Measurements from ENCODE around the gene ZMIZ1. TPM values are rescaled to one million over a fixed set of nuclear protein-coding genes. Genes with fewer than 3 reads are reported as not detected.

ZMIZ1 gene
- total and polyA plus RNA-seq, 8 donors = 63.1 to 87.2 (median 76.8) TPM

DNA sequence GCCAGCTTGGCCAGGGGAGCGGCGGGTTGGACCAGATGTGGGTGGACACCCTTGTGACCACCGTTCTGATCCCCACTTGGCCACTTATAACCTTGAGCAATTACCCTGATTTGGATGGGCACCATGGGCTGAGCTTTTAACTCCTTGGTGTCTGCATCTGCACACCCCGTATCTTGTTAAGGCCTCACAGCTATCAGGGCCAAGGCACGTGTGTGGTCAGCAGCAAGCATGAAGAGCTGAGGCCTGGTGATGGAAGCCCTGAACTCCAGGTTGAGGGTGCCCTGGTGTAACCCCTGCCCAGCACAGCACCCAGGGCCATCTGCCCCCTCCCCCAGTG, 89.2 kb downstream of the ZMIZ1 start:
- Histone ChIP-seq H3K4me3 (no peak overlapping the region), H3K4me1 (peaks cover 41 to 94% of the 10 kb centered on the region in 2 donors), H3K9me3 (no peaks in the 10 kb centered on the region), H3K36me3 (peaks cover 0 to 12% of the 10 kb centered on the region in 2 donors), H3K27ac (peak overlapping the region; percentile 70 to 81), H3K27me3 (no peaks in the 10 kb centered on the region)
- intact Hi-C loops (cut with DNase I) = no loop called here
- ATAC-seq = peak; percentile 51
- TF ChIP-seq, protein P1, sequence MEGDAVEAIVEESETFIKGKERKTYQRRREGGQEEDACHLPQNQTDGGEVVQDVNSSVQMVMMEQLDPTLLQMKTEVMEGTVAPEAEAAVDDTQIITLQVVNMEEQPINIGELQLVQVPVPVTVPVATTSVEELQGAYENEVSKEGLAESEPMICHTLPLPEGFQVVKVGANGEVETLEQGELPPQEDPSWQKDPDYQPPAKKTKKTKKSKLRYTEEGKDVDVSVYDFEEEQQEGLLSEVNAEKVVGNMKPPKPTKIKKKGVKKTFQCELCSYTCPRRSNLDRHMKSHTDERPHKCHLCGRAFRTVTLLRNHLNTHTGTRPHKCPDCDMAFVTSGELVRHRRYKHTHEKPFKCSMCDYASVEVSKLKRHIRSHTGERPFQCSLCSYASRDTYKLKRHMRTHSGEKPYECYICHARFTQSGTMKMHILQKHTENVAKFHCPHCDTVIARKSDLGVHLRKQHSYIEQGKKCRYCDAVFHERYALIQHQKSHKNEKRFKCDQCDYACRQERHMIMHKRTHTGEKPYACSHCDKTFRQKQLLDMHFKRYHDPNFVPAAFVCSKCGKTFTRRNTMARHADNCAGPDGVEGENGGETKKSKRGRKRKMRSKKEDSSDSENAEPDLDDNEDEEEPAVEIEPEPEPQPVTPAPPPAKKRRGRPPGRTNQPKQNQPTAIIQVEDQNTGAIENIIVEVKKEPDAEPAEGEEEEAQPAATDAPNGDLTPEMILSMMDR (IDR thresholded peaks at IDR 0.05) = no peak
- DNase-seq = no peak

DNA sequence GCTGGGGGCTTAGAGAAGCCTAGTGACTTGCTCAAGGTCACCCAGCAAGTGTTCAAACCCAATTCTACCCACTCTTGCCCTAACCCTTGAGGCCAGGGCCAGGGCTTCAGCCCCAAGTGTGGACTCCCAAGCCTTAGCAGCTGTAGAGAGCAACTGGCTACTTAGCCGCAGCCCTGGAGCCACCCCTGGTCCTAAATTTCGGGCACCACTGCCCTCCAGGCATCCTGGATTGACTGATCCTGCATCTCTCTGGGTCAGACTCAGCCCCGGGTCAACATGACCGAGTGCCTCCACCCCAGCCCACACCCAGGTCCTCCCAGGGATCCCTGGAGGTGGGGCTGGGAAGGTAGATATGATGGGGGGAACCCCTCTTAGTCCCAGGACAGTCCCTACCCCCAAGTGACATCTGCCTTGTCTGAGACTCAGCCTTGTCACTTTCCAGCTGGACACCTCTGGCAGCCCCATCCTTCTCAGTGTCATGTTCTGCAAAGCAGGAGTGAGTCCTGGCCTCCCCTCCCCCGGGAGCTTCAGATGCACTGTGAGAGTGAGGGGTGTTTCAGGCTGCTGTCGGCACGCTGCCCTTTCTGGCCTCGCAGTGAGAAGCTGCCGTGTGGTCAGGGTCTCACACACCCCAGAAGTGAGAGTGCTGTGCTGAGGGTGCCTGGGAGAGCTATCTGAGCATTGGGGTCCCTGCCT, 89.8 kb downstream of the ZMIZ1 start:
- TF ChIP-seq, protein P1 (IDR thresholded peaks at IDR 0.05) = no peak
- intact Hi-C loops (cut with DNase I) = no loop called here
- peaks cover 0 to 17% of the 10 kb centered on the region in 2 donors for H3K36me3 ChIP-seq
- H3K9me3 ChIP-seq = no peaks in the 10 kb centered on the region
- H3K27me3 ChIP-seq = no peaks in the 10 kb centered on the region
- H3K27ac ChIP-seq = peak overlapping the region; percentile 70 to 81
- no peak for DNase-seq
- H3K4me3 ChIP-seq = no peak overlapping the region
- peaks cover 41 to 92% of the 10 kb centered on the region in 2 donors for H3K4me1 ChIP-seq
- ATAC-seq = no peak

DNA sequence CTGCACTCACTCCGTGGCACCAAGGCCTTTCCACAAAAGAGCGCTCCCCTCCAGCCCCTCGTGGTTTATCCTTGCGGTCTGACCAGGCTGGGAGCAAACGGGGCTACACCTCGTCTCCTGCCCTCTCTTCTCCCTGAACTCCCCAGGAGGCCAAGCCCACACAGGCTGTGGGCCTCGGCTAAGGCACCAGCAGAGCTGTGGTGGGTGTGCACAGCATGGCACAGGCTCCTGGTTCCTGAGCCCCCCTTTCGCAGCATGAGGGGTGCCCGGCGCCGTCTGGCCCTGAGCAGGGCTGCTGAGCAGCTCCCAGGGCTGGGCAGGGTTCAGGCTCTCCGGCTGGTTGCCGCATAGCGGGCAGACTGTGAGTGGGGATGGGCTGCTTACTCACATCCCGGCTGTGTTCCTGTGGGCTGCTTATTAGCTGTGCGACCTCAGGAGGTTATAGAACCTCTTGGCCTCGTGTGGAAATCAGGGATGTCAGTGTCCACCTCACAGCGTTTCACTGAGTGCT, 90.4 kb downstream of the ZMIZ1 start:
- H3K27ac ChIP-seq = peak overlapping the region; percentile 70 to 81

DNA sequence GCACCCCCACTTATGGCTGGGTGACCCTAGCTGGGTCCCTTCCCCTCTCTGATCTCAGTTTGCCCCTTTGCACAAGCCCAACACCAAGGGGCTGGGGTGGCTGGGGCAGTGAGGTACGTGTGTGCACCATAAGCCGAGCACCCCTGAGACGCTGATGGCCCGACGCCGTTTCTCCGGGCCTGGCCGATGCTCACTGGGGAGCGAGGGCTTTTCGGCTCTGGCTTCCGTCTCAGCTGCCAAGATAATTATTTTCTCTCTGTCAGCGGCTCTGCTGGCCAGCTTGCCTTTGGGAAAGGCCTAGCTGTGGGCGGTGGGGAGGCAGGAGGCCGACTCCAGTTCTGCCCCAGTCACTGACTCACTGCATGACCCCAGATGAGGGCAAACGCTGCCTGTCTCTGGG, 91.0 kb downstream of the ZMIZ1 start:
- intact Hi-C loops (cut with DNase I) = no loop called here
- H3K27me3 ChIP-seq = no peaks in the 10 kb centered on the region
- no peaks in the 10 kb centered on the region for H3K9me3 ChIP-seq
- H3K27ac ChIP-seq = peak overlapping the region; percentile 70 to 81
- TF ChIP-seq, protein P1 (IDR thresholded peaks at IDR 0.05) = no peak
- ATAC-seq = peak; percentile 8
- no peak overlapping the region for H3K4me3 ChIP-seq
- peak in 1 of 4 donors; percentile 72 for DNase-seq
- peaks cover 36 to 79% of the 10 kb centered on the region in 2 donors for H3K4me1 ChIP-seq
- H3K36me3 ChIP-seq = peaks cover 0 to 24% of the 10 kb centered on the region in 2 donors

More for the DNA sequence above, 90.4 kb downstream of the ZMIZ1 start:
- Histone ChIP-seq H3K9me3 (no peaks in the 10 kb centered on the region), H3K36me3 (peaks cover 0 to 24% of the 10 kb centered on the region in 2 donors), H3K27me3 (no peaks in the 10 kb centered on the region), H3K4me3 (no peak overlapping the region), H3K4me1 (peaks cover 41 to 85% of the 10 kb centered on the region in 2 donors)
- intact Hi-C loops (cut with DNase I) = no loop called here
- DNase-seq = peak in 1 of 4 donors; percentile 80
- TF ChIP-seq, protein P1 (IDR thresholded peaks at IDR 0.05) = no peak
- peak; percentile 34 for ATAC-seq

DNA sequence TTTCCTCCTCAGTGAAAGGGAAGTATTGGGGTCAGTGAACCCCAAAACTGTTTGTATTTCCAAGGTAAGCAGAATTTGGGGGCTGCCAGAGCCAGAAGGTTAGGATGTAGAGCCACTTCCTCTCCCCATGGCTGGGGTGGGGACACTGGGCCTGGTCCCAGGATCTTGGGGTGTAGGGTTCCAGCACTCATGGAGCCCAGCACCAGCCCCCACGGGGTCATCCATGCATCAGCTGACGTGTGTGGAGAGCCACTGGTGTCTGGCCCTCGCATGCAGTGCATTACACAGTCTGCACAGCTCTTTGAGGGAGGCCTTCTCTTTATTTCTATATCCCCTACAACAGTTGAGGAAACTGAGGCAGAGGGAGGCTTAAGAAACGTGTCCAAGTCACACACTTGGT, 91.4 kb downstream of the ZMIZ1 start:
- H3K36me3 ChIP-seq = peaks cover 0 to 24% of the 10 kb centered on the region in 2 donors
- ATAC-seq (no peak), DNase-seq (no peak)
- peaks cover 34 to 75% of the 10 kb centered on the region in 2 donors for H3K4me1 ChIP-seq
- intact Hi-C loops (cut with DNase I) = no loop called here
- H3K27me3 ChIP-seq = no peaks in the 10 kb centered on the region
- no peaks in the 10 kb centered on the region for H3K9me3 ChIP-seq
- H3K4me3 ChIP-seq = no peak overlapping the region
- H3K27ac ChIP-seq = peak overlapping the region; percentile 70 to 81
- TF ChIP-seq, protein P1 (IDR thresholded peaks at IDR 0.05) = no peak

All from left lung (tissue), 10 donors.